Upper lobe of left lung (tissue), 6 donors: ENCODE data around the gene KLHL29. TPM values are rescaled to one million over a fixed set of nuclear protein-coding genes. Genes with fewer than 3 reads are reported as not detected.
"Not testable (repeated sequence)": the region's sequence is repeated elsewhere in the genome, so short reads cannot be mapped to it uniquely, and the experiment has no call there.

ENCODE experiments used
- ATAC-seq, 2 donors: fragments of 200-7000 bp; cut with Tn5 transposase; one replicate each; pipeline ENCODE4 v1.9.1; 2022; ENCODE audit warnings: mild to moderate bottlenecking in 2 of 2, moderate library complexity in 2 of 2; ENCODE audit not compliant: low FRiP score in 2 of 2
- DNase-seq, 2 donors: peaks; one replicate each; pipeline ENCODE4 v3.0.0-alpha.2; 2019 to 2020
- H3K27ac ChIP-seq, 4 donors: fragments of 200-600 bp; sonication (generic); one replicate each; pipeline ENCODE4 v1.5.1; 2016 to 2019
- H3K27me3 ChIP-seq, 4 donors: fragments of 200-600 bp; sonication (generic); one replicate each; pipeline ENCODE4 v1.5.1; 2017 to 2019
- H3K36me3 ChIP-seq, 4 donors: fragments of 200-600 bp; sonication (generic); one replicate each; pipeline ENCODE4 v1.5.1; 2016 to 2019
- H3K4me1 ChIP-seq, 4 donors: fragments of 200-600 bp; sonication (generic); one replicate each; pipeline ENCODE4 v1.5.1; 2018 to 2019
- H3K4me3 ChIP-seq, 4 donors: fragments of 200-600 bp; sonication (generic); one replicate each; pipeline ENCODE4 v1.5.1; 2017 to 2019; ENCODE audit warnings: mild to moderate bottlenecking in 2 of 4, moderate library complexity in 1 of 4
- H3K9me3 ChIP-seq, 4 donors: fragments of 200-600 bp; sonication (generic); one replicate each; pipeline ENCODE4 v1.5.1; 2018 to 2019
- EP300 ChIP-seq, 4 donors: sonication (generic); formaldehyde crosslinking; IDR thresholded peaks; one replicate each; pipeline ENCODE4 v1.5.1; 2017; ENCODE audit warnings: antibody characterized with exemption in 4 of 4, control low read depth in 2 of 4
- POLR2A ChIP-seq, 4 donors: fragments of 450-650 bp; IDR thresholded peaks; one replicate each; pipeline ENCODE4 v1.5.1; 2016 to 2017; ENCODE audit warnings: antibody characterized with exemption in 4 of 4, mild to moderate bottlenecking in 2 of 4
- POLR2AphosphoS5 ChIP-seq, 2 donors: sonication (generic); formaldehyde crosslinking; IDR thresholded peaks; one replicate each; pipeline ENCODE4 v1.5.1; 2017; ENCODE audit warnings: antibody characterized with exemption in 2 of 2
- WGBS, 2 donors: methylation state at CpG; one replicate each; pipeline ENCODE4 v1.1.5; 2017 to 2018; 5-methylcytosine and 5-hydroxymethylcytosine counted together
- total RNA-seq, 6 donors: library from RNA; depleted of rRNA in 4 of 6; stranded (reverse); fragments of >200 nt in 4 of 6; gene quantifications; one replicate each; pipeline versions ENCODE4 v1.1.0 to v1.2.1, GENCODE V29; 2016 to 2021
- TF ChIP-seq, protein P1 (sequence below), 6 experiments: fragments of 450-650 bp in 4 of 6; fragments of 200-600 bp in 2 of 6; sonication (generic) in 2 of 6; IDR thresholded peaks; one replicate each; pipeline ENCODE4 v1.5.1; 2016 to 2019; ENCODE audit warnings: antibody characterized with exemption in 6 of 6
- donor health status: DM: no; HTN: no; CAD: no; lungs with moderate emphysema.
- donor health status: DM: no; HTN: yes; CAD: no; lungs with severe emphysema.

KLHL29 gene
- total RNA-seq, 6 donors from 2014 or later, result 8.6 to 34.4 (median 18.2) TPM

GRCh38 chr2:23388294-23388693, 3.3 kb downstream of the KLHL29 start:
- TF ChIP-seq, protein P1, sequence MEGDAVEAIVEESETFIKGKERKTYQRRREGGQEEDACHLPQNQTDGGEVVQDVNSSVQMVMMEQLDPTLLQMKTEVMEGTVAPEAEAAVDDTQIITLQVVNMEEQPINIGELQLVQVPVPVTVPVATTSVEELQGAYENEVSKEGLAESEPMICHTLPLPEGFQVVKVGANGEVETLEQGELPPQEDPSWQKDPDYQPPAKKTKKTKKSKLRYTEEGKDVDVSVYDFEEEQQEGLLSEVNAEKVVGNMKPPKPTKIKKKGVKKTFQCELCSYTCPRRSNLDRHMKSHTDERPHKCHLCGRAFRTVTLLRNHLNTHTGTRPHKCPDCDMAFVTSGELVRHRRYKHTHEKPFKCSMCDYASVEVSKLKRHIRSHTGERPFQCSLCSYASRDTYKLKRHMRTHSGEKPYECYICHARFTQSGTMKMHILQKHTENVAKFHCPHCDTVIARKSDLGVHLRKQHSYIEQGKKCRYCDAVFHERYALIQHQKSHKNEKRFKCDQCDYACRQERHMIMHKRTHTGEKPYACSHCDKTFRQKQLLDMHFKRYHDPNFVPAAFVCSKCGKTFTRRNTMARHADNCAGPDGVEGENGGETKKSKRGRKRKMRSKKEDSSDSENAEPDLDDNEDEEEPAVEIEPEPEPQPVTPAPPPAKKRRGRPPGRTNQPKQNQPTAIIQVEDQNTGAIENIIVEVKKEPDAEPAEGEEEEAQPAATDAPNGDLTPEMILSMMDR (IDR thresholded peaks at IDR 0.05), result no peak
- no peak for TF ChIP-seq POLR2AphosphoS5 (IDR thresholded peaks at IDR 0.05)
- no peak for TF ChIP-seq EP300 (IDR thresholded peaks at IDR 0.05)
- no peak for TF ChIP-seq POLR2A (IDR thresholded peaks at IDR 0.05)
- Histone ChIP-seq H3K4me1 (peaks cover 12 to 32% (median 21%) of the 10 kb centered on the region in 4 donors), H3K36me3 (no peaks in the 10 kb centered on the region), H3K27me3 (peaks cover 0 to 18% (median 7%) of the 10 kb centered on the region in 4 donors), H3K27ac (no peak overlapping the region), H3K9me3 (no peaks in the 10 kb centered on the region), H3K4me3 (no peak overlapping the region)
- WGBS, 2 donors, result 82 to 85% methylated on average over 3 of the region's 3 CpGs
- DNase-seq (no peak), ATAC-seq (no peak)

- Histone ChIP-seq H3K27ac (no peak overlapping the region), H3K9me3 (no peaks in the 10 kb centered on the region), H3K36me3 (no peaks in the 10 kb centered on the region), H3K4me1 (peaks cover 15 to 32% (median 21%) of the 10 kb centered on the region in 4 donors), H3K27me3 (peaks cover 0 to 18% (median 7%) of the 10 kb centered on the region in 4 donors), H3K4me3 (no peak overlapping the region)
- no peak for DNase-seq
- TF ChIP-seq, protein P1 (IDR thresholded peaks at IDR 0.05), result no peak
- TF ChIP-seq POLR2A (IDR thresholded peaks at IDR 0.05), result no peak
- TF ChIP-seq EP300 (IDR thresholded peaks at IDR 0.05), result no peak
- 95% methylated on average over 4 of the region's 4 CpGs for WGBS, 2 donors
- no peak for ATAC-seq
Measured at GRCh38 chr2:23388756-23389514, 4.0 kb downstream of the KLHL29 start.

- Histone ChIP-seq H3K27me3 (peaks cover 0 to 14% (median 7%) of the 10 kb centered on the region in 4 donors), H3K27ac (no peak overlapping the region), H3K4me1 (peaks cover 15 to 22% (median 18%) of the 10 kb centered on the region in 4 donors), H3K4me3 (no peak overlapping the region), H3K9me3 (no peaks in the 10 kb centered on the region), H3K36me3 (no peaks in the 10 kb centered on the region)
- whole genome bisulfite sequencing, 2 donors, result 84 to 85% methylated on average over 11 of the region's 11 CpGs
- no peak for ATAC-seq
- no peak for DNase-seq
- no peak for TF ChIP-seq POLR2A (IDR thresholded peaks at IDR 0.05)
- no peak for TF ChIP-seq POLR2AphosphoS5 (IDR thresholded peaks at IDR 0.05)
- TF ChIP-seq, protein P1 (IDR thresholded peaks at IDR 0.05), result no peak
- no peak for TF ChIP-seq EP300 (IDR thresholded peaks at IDR 0.05)
Measured at GRCh38 chr2:23390152-23390551, 5.2 kb downstream of the KLHL29 start.

GRCh38 chr2:23391237-23391736, 6.3 kb downstream of the KLHL29 start:
- H3K4me1 ChIP-seq, result peaks cover 9 to 11% (median 10%) of the 10 kb centered on the region in 4 donors
- H3K36me3 ChIP-seq, H3K27me3 ChIP-seq, H3K27ac ChIP-seq, H3K4me3 ChIP-seq, DNase-seq, ATAC-seq, H3K9me3 ChIP-seq: not testable (repeated sequence)
- 86 to 87% methylated on average over 10 of the region's 10 CpGs for WGBS, 2 donors

- Histone ChIP-seq H3K27ac (no peak overlapping the region), H3K27me3 (no peaks in the 10 kb centered on the region), H3K36me3 (no peaks in the 10 kb centered on the region), H3K4me1 (peaks cover 0 to 2% (median 0%) of the 10 kb centered on the region in 4 donors), H3K9me3 (no peaks in the 10 kb centered on the region), H3K4me3 (no peak overlapping the region)
- 65 to 72% methylated on average over 8 of the region's 8 CpGs for WGBS, 2 donors
- peak in 1 of 2 donors; percentile 37 for ATAC-seq
- TF ChIP-seq POLR2AphosphoS5 (IDR thresholded peaks at IDR 0.05), result no peak
- TF ChIP-seq POLR2A (IDR thresholded peaks at IDR 0.05), result no peak
- TF ChIP-seq, protein P1 (IDR thresholded peaks at IDR 0.05), result no peak
- TF ChIP-seq EP300 (IDR thresholded peaks at IDR 0.05), result no peak
- DNase-seq, result no peak
Measured at GRCh38 chr2:23393722-23394121, 8.7 kb downstream of the KLHL29 start.
